GM21825 (cell line): ENCODE results near the gene DAAM2.

Experiments used
- ATAC-seq: cut with Tn5 transposase; IDR thresholded peaks from one replicate; pipeline ENCODE4 v1.9.1; 2021; ENCODE audit warnings: mild to moderate bottlenecking, moderate library complexity; ENCODE audit not compliant: unreplicated experiment

DAAM2 gene

GRCh38 chr6:39816747-39817146, 24.6 kb downstream of the DAAM2 start:
- no peak for ATAC-seq

GRCh38 chr6:39818695-39819094, 26.5 kb downstream of the DAAM2 start:
- no peak for ATAC-seq

GRCh38 chr6:39819228-39819627, 27.1 kb downstream of the DAAM2 start:
- ATAC-seq, result no peak

GRCh38 chr6:39819676-39820075, 27.5 kb downstream of the DAAM2 start:
- ATAC-seq, result no peak

- ATAC-seq, result no peak
Measured at GRCh38 chr6:39820553-39820952, 28.4 kb downstream of the DAAM2 start.

- no peak for ATAC-seq
Measured at GRCh38 chr6:39821046-39821740, 29.0 kb downstream of the DAAM2 start.

GRCh38 chr6:39821742-39822532, 29.8 kb downstream of the DAAM2 start:
- no peak for ATAC-seq

GRCh38 chr6:39822846-39823815, 31.0 kb downstream of the DAAM2 start:
- no peak for ATAC-seq

GRCh38 chr6:39824030-39824926, 32.1 kb downstream of the DAAM2 start:
- ATAC-seq, result no peak

GRCh38 chr6:39829331-39829730, 37.2 kb downstream of the DAAM2 start:
- ATAC-seq, result no peak

GRCh38 chr6:39830444-39830843, 38.3 kb downstream of the DAAM2 start:
- ATAC-seq, result no peak

- no peak for ATAC-seq
Measured at GRCh38 chr6:39831701-39832100, 39.5 kb downstream of the DAAM2 start.

- ATAC-seq, result no peak
Measured at GRCh38 chr6:39834278-39834677, 42.1 kb downstream of the DAAM2 start.

GRCh38 chr6:39834866-39835265, 42.7 kb downstream of the DAAM2 start:
- no peak for ATAC-seq

- no peak for ATAC-seq
Measured at GRCh38 chr6:39835821-39836295, 43.7 kb downstream of the DAAM2 start.

GRCh38 chr6:39836606-39837005, 44.4 kb downstream of the DAAM2 start:
- no peak for ATAC-seq

- no peak for ATAC-seq
Measured at GRCh38 chr6:39839445-39839844, 47.3 kb downstream of the DAAM2 start.

GRCh38 chr6:39840781-39841180, 48.6 kb downstream of the DAAM2 start:
- no peak for ATAC-seq

GRCh38 chr6:39841291-39841690, 49.1 kb downstream of the DAAM2 start:
- no peak for ATAC-seq

- ATAC-seq, result no peak
Measured at GRCh38 chr6:39841923-39842322, 49.7 kb downstream of the DAAM2 start.
